ENCODE data around the gene BACH1. TPM values are rescaled to one million over a fixed set of nuclear protein-coding genes. Genes with fewer than 3 reads are reported as not detected.
A peak's percentile ranks its signal among the peaks of the same experiment; 100 is the strongest.

Gene BACH1
- total and polyA plus RNA-seq, 2 of the 8 experiments (the other 6 are each of a cell fraction or from before 2014, with no cell fraction given) = 6.9 to 50.7 TPM

DNA sequence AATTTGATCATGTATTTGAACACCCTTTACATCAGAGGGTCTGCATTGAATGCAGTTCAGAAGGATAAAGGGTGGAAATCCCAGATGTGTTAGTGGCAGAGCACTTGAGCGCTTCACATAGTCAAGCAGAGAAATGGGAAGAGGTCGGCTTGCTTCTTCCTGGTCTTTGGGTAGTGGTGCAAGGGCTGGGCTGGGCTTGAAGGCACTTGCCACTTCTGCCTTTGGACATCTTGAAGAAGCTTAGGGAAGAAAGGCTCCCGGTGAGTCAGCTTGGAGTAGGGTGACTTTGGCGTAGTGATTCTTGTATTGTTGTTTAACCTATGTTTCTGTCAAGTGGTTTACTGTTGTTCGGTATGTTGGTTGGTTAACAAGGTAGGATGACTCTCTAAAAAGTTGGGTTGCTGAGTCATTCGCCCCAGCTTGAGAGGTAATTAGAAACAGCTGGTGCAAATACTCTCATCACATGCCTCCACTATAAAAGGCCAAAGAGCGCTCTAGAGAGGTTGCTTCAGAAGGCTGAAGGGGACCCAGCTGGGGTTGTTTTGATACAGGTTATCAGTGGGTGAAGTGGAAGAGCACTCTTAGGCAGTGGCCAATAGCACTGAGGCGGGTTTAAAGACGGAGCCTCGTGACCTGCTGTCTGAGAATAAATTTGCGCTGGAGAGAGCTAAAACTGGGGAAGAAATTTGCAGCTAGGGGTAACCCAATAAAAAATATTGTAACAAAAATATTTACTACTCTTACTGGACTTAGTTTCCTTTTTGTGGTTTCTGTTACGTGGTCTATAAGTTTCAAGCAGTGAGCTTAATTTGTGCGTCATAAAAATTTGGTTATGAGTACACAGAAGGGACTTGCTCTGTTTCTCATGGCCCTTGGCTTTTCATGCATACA is 1.4 kb downstream of the BACH1 start (continued):
- TF ChIP-seq TBP (IDR thresholded peaks at IDR 0.05; ENCODE audit: low read depth, low read length) (0 out of 2 replicates have a peak, but pooled peaks have one; percentile 8), KDM4A (IDR thresholded peaks at IDR 0.05; ENCODE audit: low read depth, low read length, severe bottlenecking) (no peak), SRF (IDR thresholded peaks at IDR 0.05; ENCODE audit: low read depth, low read length) (no peak), CHD1 (IDR thresholded peaks at IDR 0.05; ENCODE audit: low read depth, low read length) (no peak), POLR2A (IDR thresholded peaks at IDR 0.05; ENCODE audit: control extremely low read depth in 1 of 2, low read depth in 2 of 2, low read length in 2 of 2) (peak in 1 of 2 experiments; percentile 32; a peak in 1 of 3 replicates), PHF8 (conservative IDR thresholded peaks at IDR 0.05; ENCODE audit: low read depth, low read length) (no peak), SP1 (IDR thresholded peaks at IDR 0.05; ENCODE audit: low read depth, low read length) (no peak), MAFK (IDR thresholded peaks at IDR 0.05; ENCODE audit: low read depth, low read length) (peak; percentile 80)

All from H1 (cell line).